NCI-H146 treated with DMSO at 0.1 percent for 48 hours (cell line): ENCODE measurements around the gene FYCO1.
"Not testable (repeated sequence)": the region's sequence is repeated elsewhere in the genome, so short reads cannot be mapped to it uniquely, and the experiment has no call there.

Source experiments
- DNase-seq: peaks from one replicate; lab custom pipeline; 2025; ENCODE audit not compliant: unreplicated experiment; lab: John Stamatoyannopoulos, UW

The FYCO1 gene

GRCh38 chr3:45995236-45996192, at the start of gene FYCO1:
FYCO1 (minus strand) TSS chr3:45995824; CDS start chr3:45984910, 10,914 bp downstream.
- DNase-seq = peak; percentile 67

- DNase-seq = no peak
Observed at GRCh38 chr3:46038916-46039315, 43.3 kb upstream of the FYCO1 start.

GRCh38 chr3:46038071-46038470, 42.4 kb upstream of the FYCO1 start:
- not testable (repeated sequence) for DNase-seq

GRCh38 chr3:46036191-46036590, 40.6 kb upstream of the FYCO1 start:
- no peak for DNase-seq

- DNase-seq = no peak
Observed at GRCh38 chr3:46031747-46032146, 36.1 kb upstream of the FYCO1 start.

- DNase-seq = no peak
Observed at GRCh38 chr3:46031269-46031668, 35.6 kb upstream of the FYCO1 start.

GRCh38 chr3:46030626-46031025, 35.0 kb upstream of the FYCO1 start:
- DNase-seq = no peak

GRCh38 chr3:46029953-46030543, 34.4 kb upstream of the FYCO1 start:
- no peak for DNase-seq

GRCh38 chr3:46027736-46028397, 32.2 kb upstream of the FYCO1 start:
- no peak for DNase-seq

- DNase-seq = no peak
Observed at GRCh38 chr3:46027021-46027705, 31.5 kb upstream of the FYCO1 start, which contains the start of gene XCR1. XCR1 (minus strand) TSS chr3:46027483; CDS start chr3:46021947, 5,536 bp downstream.

GRCh38 chr3:46025139-46025538, 29.5 kb upstream of the FYCO1 start:
- DNase-seq = no peak

GRCh38 chr3:46024131-46024530, 28.5 kb upstream of the FYCO1 start:
- DNase-seq = no peak

GRCh38 chr3:46022909-46023785, 27.5 kb upstream of the FYCO1 start:
- no peak for DNase-seq

- no peak for DNase-seq
Observed at GRCh38 chr3:46021516-46021915, 25.9 kb upstream of the FYCO1 start.

GRCh38 chr3:46020766-46021510, 25.3 kb upstream of the FYCO1 start:
- DNase-seq = no peak

- no peak for DNase-seq
Observed at GRCh38 chr3:46019707-46020106, 24.1 kb upstream of the FYCO1 start.

GRCh38 chr3:46017720-46018119, 22.1 kb upstream of the FYCO1 start:
- no peak for DNase-seq

- DNase-seq = no peak
Observed at GRCh38 chr3:46013316-46014094, 17.9 kb upstream of the FYCO1 start.

GRCh38 chr3:46012246-46012645, 16.6 kb upstream of the FYCO1 start:
- no peak for DNase-seq
